Measurements from ENCODE around the gene MSN.

DNA sequence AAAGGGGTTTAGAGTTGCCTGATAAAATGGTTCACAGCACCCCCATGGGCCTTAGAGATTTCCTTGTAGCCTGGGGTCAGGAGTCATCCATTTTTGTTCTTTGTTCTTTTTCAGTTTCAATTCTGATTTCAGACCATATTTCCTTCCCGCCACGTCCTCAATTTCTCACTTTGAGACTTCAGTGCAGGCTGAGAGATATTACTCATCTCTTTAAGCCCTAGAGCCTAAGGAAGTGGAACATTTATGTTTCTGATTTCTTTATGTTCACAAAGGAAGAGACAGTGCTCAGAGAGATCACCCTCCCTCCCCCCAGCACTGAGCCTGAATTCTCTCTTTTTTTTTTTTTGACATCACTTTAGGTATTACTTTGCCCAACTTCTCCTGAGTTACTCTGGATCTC is 56.3 kb downstream of the MSN start:
- TF ChIP-seq EZH2 (IDR thresholded peaks at IDR 0.05; ENCODE audit: insufficient read depth, poor library complexity, severe bottlenecking) = no peak
- TF ChIP-seq EZH2phosphoT487 (IDR thresholded peaks at IDR 0.05; ENCODE audit: insufficient read depth, low read depth) = no peak

All from GM23248 (cell line).